SK-N-SH (cell line): ENCODE results near the gene NELFE. TPM values are rescaled to one million over a fixed set of nuclear protein-coding genes. Genes with fewer than 3 reads are reported as not detected.

Experiments
- CTCF ChIA-PET: fragments of 300-600, 350-600 bp; formaldehyde crosslinking; extraction: SDS; loops from one replicate; lab custom pipeline; 2021; lab: Yijun Ruan, JAX
- POLR2A ChIA-PET: fragments of 350-600 bp; sonication (Branson Sonifier 250); formaldehyde crosslinking; extraction: SDS; loops from one replicate; lab custom pipeline; 2020; ENCODE audit warnings: antibody characterized with exemption, inconsistent platforms; lab: Yijun Ruan, JAX
- DNase-seq: peaks from one replicate; pipeline ENCODE4 v3.0.0; 2012
- H2AFZ ChIP-seq: fragments of 200-600 bp; sonication (generic); 2 replicates; pipeline ENCODE4 v1.8.1; 2016; ENCODE audit warnings: antibody characterized with exemption, mild to moderate bottlenecking, low read depth
- H3F3A ChIP-seq: fragments of 200-600 bp; sonication (generic); replicated peaks from 2 replicates; pipeline ENCODE3; 2016; ENCODE audit warnings: antibody characterized with exemption, mild to moderate bottlenecking; ENCODE audit not compliant: insufficient read depth
- H3K27ac ChIP-seq, 2 experiments: fragments of 200-500 bp in 1 of 2; fragments of 200-600 bp in 1 of 2; sonication (Bioruptor generic) in 1 of 2; sonication (generic), shearing (Covaris generic) in 1 of 2; 2 replicates each; pipeline versions ENCODE4 v1.5.1 to v1.6.1; 2014 to 2016; ENCODE audit warnings: low read depth in 2 of 2, inconsistent platforms in 1 of 2, low read length in 1 of 2, mild to moderate bottlenecking in 1 of 2, mixed read lengths in 1 of 2
- H3K27me3 ChIP-seq: fragments of 200-600 bp; sonication (generic), shearing (Covaris generic); 2 replicates; pipeline ENCODE4 v1.6.1; 2016; ENCODE audit warnings: mixed run types; ENCODE audit not compliant: insufficient read depth
- H3K36me3 ChIP-seq, 2 experiments: fragments of 200-500 bp in 1 of 2; fragments of 200-600 bp in 1 of 2; sonication (Bioruptor generic) in 1 of 2; sonication (generic) in 1 of 2; replicated peaks in 1 of 2; 2 replicates each; pipeline versions ENCODE3 to v1.5.1; 2014 to 2016; ENCODE audit warnings: low read length in 1 of 2, mild to moderate bottlenecking in 1 of 2; ENCODE audit not compliant: insufficient read depth in 2 of 2, control insufficient read depth in 1 of 2
- H3K4me1 ChIP-seq, 2 experiments: fragments of 200-500 bp in 1 of 2; fragments of 200-600 bp in 1 of 2; sonication (Bioruptor generic) in 1 of 2; sonication (generic), shearing (Covaris generic) in 1 of 2; 2 replicates each; pipeline versions ENCODE4 v1.5.1 to v1.6.1; 2014 to 2016; ENCODE audit warnings: low read depth in 1 of 2, low read length in 1 of 2, mixed run types in 1 of 2; ENCODE audit not compliant: insufficient read depth in 2 of 2, control insufficient read depth in 1 of 2
- H3K4me2 ChIP-seq: fragments of 200-600 bp; sonication (generic), shearing (Covaris generic); 2 replicates; pipeline ENCODE4 v1.6.1; 2017; ENCODE audit warnings: mixed run types
- H3K4me3 ChIP-seq, 2 experiments: fragments of 200-500 bp in 1 of 2; fragments of 200-600 bp in 1 of 2; sonication (Bioruptor generic) in 1 of 2; sonication (generic), shearing (Covaris generic) in 1 of 2; 2 replicates each; pipeline versions ENCODE4 v1.5.1 to v1.8.1; 2014 to 2016; ENCODE audit warnings: low read depth in 2 of 2, inconsistent platforms in 1 of 2, low read length in 1 of 2, mild to moderate bottlenecking in 1 of 2, mixed read lengths in 1 of 2, moderate library complexity in 1 of 2
- H3K79me2 ChIP-seq: fragments of 200-600 bp; sonication (generic); 2 replicates; pipeline ENCODE4 v1.8.1; 2017; ENCODE audit warnings: mild to moderate bottlenecking; ENCODE audit not compliant: insufficient read depth
- H3K9ac ChIP-seq: fragments of 200-600 bp; sonication (generic); 2 replicates; pipeline ENCODE4 v1.6.1; 2017; ENCODE audit warnings: mixed run types
- H3K9me2 ChIP-seq: fragments of 200-600 bp; sonication (generic); 2 replicates; pipeline ENCODE4 v1.6.1; 2017; ENCODE audit warnings: mixed run types
- H3K9me3 ChIP-seq: fragments of 200-600 bp; sonication (generic); 2 replicates; pipeline ENCODE4 v1.6.1; 2017; ENCODE audit warnings: mixed run types, mild to moderate bottlenecking, moderate library complexity
- H4K20me1 ChIP-seq: fragments of 200-600 bp; sonication (generic); 2 replicates; pipeline ENCODE4 v1.6.1; 2017; ENCODE audit warnings: mild to moderate bottlenecking, mixed run types; ENCODE audit not compliant: insufficient read depth
- CHD2 ChIP-seq: fragments of 150-350 bp; IDR thresholded peaks from 2 replicates; pipeline ENCODE4 v1.6.1; 2018; ENCODE audit warnings: low read length; ENCODE audit not compliant: partially characterized antibody
- EP300 ChIP-seq, 2 experiments: IDR thresholded peaks; 2 replicates each; pipeline versions ENCODE4 v1.4.0 to v1.6.1; 2012; ENCODE audit warnings: borderline replicate concordance in 1 of 2, low read depth in 1 of 2, low read length in 1 of 2
- EZH2phosphoT487 ChIP-seq: fragments of 200-600 bp; sonication (generic); IDR thresholded peaks from 2 replicates; pipeline ENCODE4 v1.6.1; 2017; ENCODE audit warnings: low read depth, mixed run types, mild to moderate bottlenecking, antibody characterized with exemption, moderate library complexity, borderline replicate concordance
- FOXM1 ChIP-seq: IDR thresholded peaks from 2 replicates; pipeline ENCODE4 v1.4.0; 2012; ENCODE audit warnings: low read depth, mild to moderate bottlenecking
- MEF2A ChIP-seq: IDR thresholded peaks from 2 replicates; pipeline ENCODE4 v1.4.0; 2012; ENCODE audit warnings: low read depth, borderline replicate concordance
- NFIC ChIP-seq: IDR thresholded peaks from 2 replicates; pipeline ENCODE4 v1.4.0; 2012; ENCODE audit warnings: borderline replicate concordance
- POLR2AphosphoS5 ChIP-seq: IDR thresholded peaks from 2 replicates; pipeline ENCODE4 v1.6.1; 2012; ENCODE audit warnings: low read depth, low read length
- RAD21 ChIP-seq: IDR thresholded peaks from 2 replicates; pipeline ENCODE4 v1.6.1; 2012; ENCODE audit warnings: mild to moderate bottlenecking, low read length
- RFX5 ChIP-seq: IDR thresholded peaks from 2 replicates; pipeline ENCODE4 v1.6.1; 2012; ENCODE audit warnings: mild to moderate bottlenecking, improper control_type of control experiment, low read length
- TAF1 ChIP-seq: IDR thresholded peaks from 2 replicates; pipeline ENCODE4 v1.6.1; 2012; ENCODE audit warnings: low read depth, mild to moderate bottlenecking, low read length, moderate library complexity, borderline replicate concordance
- TCF12 ChIP-seq: IDR thresholded peaks from 2 replicates; pipeline ENCODE4 v1.4.0; 2012
- USF1 ChIP-seq: IDR thresholded peaks from 2 replicates; pipeline ENCODE4 v1.4.0; 2012; ENCODE audit warnings: low read depth, borderline replicate concordance
- USF2 ChIP-seq: fragments of 150-350 bp; IDR thresholded peaks from 2 replicates; pipeline ENCODE4 v1.6.1; 2017; ENCODE audit warnings: antibody characterized with exemption, low read length, low read depth, borderline replicate concordance
- WGBS: methylation state at CpG from one replicate; pipeline ENCODE4 v1.1.6; 2017; ENCODE audit warnings: low lambda C conversion rate; 5-methylcytosine and 5-hydroxymethylcytosine counted together
- polyA plus RNA-seq, 3 experiments: library from polyadenylated mRNA; depleted of rRNA; stranded (reverse); fragments of >200 nt; gene quantifications; 2 replicates each; pipeline ENCODE4 v1.2.3, GENCODE V29; 2012
- TF ChIP-seq, protein P1 (sequence below): IDR thresholded peaks from 2 replicates; pipeline ENCODE4; 2012

The NELFE gene
- polyA plus RNA-seq, 1 of the 3 experiments (the other 2 are of a cell fraction), result 116 TPM

DNA sequence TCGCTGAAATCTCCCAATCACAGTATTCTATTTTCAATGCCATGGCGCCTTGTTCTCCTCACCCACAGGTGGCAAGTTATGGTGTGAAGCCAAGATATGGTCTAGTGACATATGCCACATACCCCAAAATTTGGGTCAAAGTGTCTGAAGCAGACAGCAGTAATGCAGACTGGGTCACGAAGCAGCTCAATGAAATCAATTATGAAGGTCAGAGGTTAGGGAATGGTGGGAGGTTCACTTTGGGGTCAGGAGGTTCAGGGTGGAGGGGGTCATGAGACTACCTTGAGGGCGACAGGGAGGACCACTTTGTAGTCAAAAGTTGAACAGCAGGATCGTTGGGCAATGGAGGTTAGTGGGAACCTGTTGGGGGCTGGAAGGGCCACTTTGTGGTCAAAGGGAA, 10.5 kb downstream of the NELFE start:
- no peak for DNase-seq
- Histone ChIP-seq H3K9ac (no peak overlapping the region), H3K36me3 (peaks cover under 1 to 27% of the 10 kb centered on the region in 2 experiments), H3K79me2 (no peaks in the 10 kb centered on the region), H3F3A (peaks cover 22% of the 10 kb centered on the region), H3K9me2 (no peaks in the 10 kb centered on the region), H3K4me1 (peaks cover 9 to 14% of the 10 kb centered on the region in 2 experiments; a peak in 1 of 4 replicates), H3K27me3 (no peaks in the 10 kb centered on the region), H3K27ac (no peak overlapping the region), H3K9me3 (no peaks in the 10 kb centered on the region), H4K20me1 (no peaks in the 10 kb centered on the region), H3K4me2 (no peak overlapping the region), H2AFZ (no peak overlapping the region), H3K4me3 (no peak overlapping the region)
- CTCF ChIA-PET, result interaction anchor here (2.7 kb wide), 1 partner anchor 23 kb away, joined by 9 read pairs; the partner anchor contains the start of gene DXO
- TF ChIP-seq POLR2AphosphoS5, result no peak
- TF ChIP-seq CHD2, result no peak
- TF ChIP-seq EZH2phosphoT487, result no peak
- TF ChIP-seq RFX5, result no peak
- no peak for TF ChIP-seq FOXM1
- POLR2A ChIA-PET, result no interaction called here
- WGBS, result 57% methylated on average over 5 of the region's 5 CpGs

DNA sequence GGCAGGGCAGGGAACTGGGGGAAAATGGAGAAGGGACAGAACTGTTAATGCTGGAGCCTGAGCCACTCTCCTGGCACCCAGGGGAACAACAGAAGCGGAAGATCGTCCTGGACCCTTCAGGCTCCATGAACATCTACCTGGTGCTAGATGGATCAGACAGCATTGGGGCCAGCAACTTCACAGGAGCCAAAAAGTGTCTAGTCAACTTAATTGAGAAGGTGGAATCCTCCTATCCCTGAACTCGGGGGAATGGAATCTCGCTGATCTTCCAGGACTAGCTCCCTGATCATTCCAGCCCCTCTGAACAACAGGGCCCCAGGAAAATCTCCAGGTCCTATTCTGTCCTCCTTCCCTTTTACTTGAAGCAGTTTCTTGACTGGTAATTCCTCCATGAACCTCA, 10.9 kb downstream of the NELFE start:
- Histone ChIP-seq H3K4me3 (no peak overlapping the region), H3K79me2 (no peaks in the 10 kb centered on the region), H3K9me2 (no peaks in the 10 kb centered on the region), H3F3A (peaks cover 18% of the 10 kb centered on the region), H3K9me3 (no peaks in the 10 kb centered on the region), H3K4me2 (no peak overlapping the region), H3K9ac (no peak overlapping the region), H3K27me3 (no peaks in the 10 kb centered on the region), H2AFZ (no peak overlapping the region), H3K4me1 (peaks cover 9 to 14% of the 10 kb centered on the region in 2 experiments; a peak in 1 of 4 replicates), H3K36me3 (peaks cover 0 to 22% of the 10 kb centered on the region in 2 experiments), H4K20me1 (no peaks in the 10 kb centered on the region), H3K27ac (no peak overlapping the region)
- TF ChIP-seq USF2 (no peak), RAD21 (no peak), FOXM1 (no peak), NFIC (no peak), MEF2A (no peak), TAF1 (no peak), TCF12 (no peak), EP300 (IDR thresholded peaks at IDR 0.05; ENCODE audit: borderline replicate concordance in 1 of 2, low read depth in 1 of 2, low read length in 1 of 2) (no peak), RFX5 (no peak), EZH2phosphoT487 (no peak), USF1 (no peak)
- TF ChIP-seq, protein P1, sequence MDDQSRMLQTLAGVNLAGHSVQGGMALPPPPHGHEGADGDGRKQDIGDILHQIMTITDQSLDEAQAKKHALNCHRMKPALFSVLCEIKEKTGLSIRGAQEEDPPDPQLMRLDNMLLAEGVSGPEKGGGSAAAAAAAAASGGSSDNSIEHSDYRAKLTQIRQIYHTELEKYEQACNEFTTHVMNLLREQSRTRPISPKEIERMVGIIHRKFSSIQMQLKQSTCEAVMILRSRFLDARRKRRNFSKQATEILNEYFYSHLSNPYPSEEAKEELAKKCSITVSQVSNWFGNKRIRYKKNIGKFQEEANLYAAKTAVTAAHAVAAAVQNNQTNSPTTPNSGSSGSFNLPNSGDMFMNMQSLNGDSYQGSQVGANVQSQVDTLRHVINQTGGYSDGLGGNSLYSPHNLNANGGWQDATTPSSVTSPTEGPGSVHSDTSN, result no peak
- 60% methylated on average over 3 of the region's 4 CpGs for WGBS
- ChIA-PET CTCF (interaction anchor here (2.7 kb wide), 1 partner anchor 23 kb away, joined by 9 read pairs; the partner anchor contains the start of gene DXO), POLR2A (interaction anchor here (0.6 kb wide), 1 partner anchor 55 kb away, joined by 3 read pairs; no protein-coding TSS in a partner anchor)
- no peak for DNase-seq
